Measurements from ENCODE around the gene JUNB.

Gene JUNB

DNA sequence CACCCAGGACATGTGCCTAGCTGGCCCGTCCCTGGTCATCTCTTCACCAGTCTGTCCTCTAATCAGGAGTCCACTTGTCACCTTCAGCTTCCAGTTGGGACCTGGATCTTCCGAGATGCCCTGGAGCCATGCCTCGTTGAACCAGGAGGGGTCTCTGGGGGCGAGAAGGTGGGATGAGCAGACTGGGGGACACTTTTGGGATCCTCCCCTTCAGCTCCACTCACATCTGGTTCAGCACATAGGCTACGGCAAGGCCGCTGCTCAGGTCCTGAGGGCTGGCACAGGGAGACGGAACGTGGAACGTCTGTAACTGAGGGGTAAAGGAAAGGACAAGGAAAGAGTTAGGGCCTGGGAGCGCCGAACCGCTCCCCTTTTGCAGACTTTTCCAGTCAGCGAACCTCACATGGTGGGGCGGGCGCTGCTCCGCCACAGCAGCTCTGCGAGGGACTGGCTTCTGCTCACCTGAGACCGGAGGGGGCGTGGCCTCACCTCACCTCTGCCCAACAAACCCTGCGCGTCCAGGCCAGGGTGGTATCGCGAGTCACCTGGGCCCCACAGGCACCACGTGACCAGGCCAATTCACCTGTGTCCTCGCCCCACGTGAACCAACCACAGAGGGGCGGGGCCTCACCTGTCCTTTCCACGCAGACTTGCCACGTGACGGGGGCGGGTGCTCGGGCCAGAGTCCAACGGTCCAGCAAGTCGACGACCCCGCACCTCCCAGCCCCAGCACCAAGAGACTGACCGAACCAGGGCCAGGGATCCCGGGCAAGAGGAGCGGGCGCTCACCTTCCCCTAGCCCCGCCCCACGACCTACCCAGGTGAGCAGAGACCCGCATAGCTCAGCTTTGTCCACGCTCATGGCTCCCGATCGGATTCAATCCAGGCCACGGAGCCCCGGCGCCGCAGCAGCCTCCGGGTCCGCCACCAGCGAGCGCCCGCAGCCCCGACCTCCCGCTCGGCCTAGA is 16.4 kb upstream of the JUNB start, which contains the start of gene HOOK2:
HOOK2 (minus strand) TSS at position 965 of the 968 bp plus-strand sequence; CDS start at position 862, 103 bp downstream.
- DNase-seq, result no peak

DNA sequence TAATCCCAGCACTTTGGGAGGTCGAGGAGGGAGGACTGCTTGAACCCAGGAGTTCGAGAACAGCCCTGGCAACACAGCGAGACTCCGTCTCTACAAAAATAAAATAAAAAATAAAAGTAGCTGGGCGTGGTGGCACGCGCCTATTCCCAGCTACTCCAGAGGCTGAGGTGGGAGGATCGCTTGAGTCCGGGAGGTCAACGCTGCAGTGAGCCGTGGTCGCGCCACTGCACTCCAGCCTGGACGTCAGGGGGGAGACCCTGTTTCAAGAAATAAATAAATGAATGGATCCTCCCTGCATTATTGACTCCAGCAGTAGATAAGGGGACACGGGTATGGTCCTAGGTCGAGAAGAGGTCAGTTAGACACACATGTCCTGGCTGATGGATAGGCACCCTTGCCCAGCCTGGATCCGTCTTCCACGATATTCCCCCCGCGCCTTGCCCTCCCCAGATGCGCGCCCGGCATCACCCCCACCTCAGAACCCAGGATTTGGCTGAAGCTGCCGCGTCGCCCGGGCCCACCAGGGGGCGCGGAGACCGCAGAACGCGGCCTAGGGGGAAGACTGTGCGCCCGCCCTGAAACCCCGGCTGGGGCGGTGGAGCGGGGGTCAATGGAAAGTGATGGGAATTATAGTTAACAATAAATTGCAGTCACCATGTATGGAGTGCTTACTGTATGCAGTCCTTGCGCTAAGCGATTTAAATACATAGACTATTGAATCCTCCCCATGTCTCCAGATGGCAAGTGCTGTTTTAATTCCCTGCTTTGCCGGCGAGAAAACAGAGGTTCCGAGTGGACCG is 13.9 kb upstream of the JUNB start:
- DNase-seq, result peak; percentile 89

DNA sequence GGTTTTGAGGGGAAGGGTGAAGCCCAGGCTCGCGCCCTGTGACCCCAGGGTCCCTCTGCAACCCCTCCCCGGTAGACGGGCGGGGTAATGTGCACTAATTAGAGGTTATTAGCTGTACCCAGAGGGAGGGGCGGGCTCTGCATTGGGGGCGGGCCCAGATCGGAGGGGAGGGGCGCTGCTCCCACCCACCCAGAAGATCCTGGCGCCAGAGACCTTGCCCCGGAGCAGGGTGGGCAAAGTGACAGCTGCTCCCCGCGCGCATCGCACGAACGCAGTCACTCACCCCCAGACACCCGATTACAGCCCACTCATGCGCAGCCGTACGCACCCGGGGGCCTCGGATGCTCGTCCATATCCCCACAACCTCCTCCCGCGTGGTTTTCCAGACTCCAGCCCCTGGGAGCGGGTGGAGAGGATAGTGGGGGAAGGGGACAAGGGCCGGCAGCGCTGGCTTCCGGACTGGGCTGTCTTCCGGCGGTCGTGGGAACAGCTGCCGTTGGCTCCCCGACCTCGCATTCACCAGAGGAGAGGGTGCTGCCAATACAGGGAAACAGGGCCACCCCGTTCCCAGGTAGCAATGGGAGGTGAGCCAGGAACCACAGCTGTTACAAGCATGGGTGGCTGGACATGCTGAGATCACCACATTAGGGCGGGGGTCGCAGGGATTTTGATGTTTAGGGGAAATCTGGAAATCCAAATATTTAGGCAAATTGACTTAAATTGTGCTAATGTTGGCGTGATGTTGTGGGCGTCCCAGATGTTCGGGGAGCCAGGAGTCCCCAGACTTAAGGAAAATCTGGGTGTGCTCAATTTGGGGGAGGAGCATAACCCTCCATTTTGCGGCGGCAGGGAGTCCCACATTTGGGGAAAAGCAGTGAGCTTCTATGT is 13.0 kb upstream of the JUNB start:
- peak; percentile 75 for DNase-seq

DNA sequence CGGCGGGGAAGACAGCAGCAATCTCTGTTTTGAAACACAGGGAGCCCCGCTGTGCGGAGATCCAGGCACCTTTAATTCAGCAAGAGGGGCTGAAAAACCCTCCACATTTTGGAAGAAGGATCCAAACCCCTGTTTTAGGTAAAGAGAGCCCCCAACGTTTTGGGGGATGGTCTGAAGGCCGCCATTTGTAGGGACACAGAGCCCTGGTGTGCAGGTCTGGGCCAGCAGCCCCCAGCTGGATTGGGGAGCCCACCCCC is 12.5 kb upstream of the JUNB start:
- no peak for DNase-seq

DNA sequence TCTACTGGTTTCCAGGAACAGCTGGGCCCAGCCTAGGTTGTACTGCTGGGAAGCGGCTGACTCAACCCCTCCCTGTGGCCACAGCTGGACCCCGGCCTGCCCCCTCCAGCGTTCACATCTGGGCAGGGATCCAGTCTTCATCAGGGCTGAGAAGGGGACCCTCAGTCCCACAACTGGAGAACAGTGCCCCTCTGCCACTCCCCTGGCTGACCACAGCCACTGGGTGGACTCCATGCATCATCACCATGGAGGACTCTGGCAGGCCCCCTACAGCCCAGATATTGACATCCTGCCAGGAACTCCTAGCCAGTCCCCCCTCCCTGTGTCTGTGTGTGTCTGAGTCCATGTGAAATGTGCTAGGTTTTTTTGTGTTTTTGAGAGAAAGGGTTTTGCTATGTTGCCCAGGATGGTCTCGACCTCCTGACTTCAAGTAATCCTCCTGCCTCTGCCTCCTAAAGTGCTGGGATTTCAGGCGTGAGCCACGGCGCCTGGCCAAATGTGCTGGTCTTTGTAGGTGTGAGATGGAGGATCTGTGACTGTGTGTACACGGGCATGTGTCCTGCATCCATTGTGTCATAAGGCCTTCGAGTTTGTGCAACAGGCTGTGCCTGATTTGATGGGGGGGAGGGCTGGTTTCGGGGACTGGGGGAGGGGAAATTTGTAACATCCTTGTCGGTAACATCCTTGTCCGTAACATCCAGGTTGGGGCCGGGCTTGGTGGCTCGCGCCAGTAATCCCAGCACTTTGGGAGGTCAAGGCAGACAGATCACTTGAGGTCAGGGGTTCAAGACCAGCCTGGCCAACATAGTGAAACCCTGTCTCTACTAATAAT is 11.9 kb upstream of the JUNB start:
- peak; percentile 38 for DNase-seq

DNA sequence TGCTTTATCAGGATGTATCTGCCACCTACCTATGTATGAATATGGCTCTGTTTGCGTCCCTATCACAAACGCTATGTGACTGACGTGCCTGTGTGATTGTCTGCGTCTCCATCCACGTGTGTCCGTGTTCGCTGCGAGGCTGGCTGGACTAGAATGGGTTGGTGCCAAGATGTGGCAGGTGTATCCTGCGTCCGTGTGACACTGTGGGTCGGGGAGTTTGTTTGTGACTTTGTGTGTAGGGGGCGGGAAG is 9.2 kb upstream of the JUNB start:
- no peak for DNase-seq

DNA sequence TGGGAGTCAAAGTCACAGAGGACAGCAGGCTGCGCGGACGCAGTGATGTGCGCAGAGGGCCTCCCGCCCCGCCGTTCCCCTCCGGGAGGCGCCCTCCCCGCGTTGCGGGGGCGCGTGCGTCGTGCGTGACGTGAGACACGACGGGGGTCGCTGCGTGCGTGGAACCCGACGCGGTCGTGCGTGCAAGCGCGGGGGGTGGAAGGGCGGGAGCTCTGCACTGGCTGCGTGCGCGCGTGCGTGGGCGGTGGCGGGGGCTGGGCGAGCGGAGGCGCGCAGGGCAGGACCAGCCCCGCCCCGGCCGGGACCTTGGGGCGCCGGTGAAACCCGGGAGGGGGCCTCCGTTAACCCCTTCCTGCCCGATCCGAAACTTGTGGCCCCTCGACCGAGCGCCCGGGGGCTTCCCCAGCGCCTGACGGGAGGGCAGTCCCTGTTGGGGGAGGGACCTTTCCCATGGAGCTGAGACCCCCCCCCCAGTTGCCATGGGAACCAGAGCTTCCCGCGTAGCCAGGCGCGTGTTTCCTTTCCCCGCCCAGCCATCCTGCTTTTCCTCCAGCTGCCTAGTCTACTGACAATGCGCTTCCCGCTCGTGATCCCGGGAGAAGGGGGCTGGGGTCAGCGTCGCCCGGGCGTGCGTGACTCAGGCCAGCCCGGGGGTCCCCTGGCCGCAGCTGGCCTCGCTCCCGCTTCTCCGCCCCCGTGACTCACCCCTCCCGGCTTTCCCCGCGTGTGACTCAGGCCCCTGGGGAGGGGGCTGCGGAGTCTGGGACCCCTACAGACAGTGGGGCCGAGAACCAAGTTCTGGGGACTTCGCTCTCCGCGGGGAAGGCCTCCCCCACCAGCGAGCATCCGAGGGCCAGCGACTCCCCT is 8.6 kb upstream of the JUNB start:
- DNase-seq, result peak; percentile 97

DNA sequence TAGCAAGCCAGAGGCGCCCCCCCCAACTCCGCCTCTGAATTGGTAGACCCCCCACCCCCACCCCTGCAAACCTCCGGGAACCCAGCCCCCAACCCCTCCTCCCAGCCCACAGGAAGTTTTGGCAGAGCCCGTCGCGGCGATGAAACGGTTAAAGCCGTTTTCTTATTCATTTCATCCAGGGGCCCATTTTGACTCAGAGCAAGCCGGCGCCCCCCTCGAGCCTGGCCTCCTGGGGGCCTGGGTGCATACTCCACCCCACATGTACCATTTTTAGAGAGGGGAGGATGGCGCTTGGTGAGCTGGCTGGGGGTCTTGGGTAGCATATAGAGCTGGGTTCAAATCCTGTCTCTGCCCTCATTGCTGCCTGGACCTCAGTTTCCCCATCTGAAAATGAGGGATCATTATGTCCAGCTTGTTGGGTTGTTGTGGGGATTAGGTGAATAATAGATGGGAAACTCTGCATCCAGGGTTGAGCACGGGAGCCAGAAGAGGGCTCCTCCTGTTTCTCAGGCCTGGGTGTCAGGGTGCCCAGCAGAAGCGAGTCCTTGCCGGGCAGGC is 7.9 kb upstream of the JUNB start:
- DNase-seq, result peak; percentile 94

DNA sequence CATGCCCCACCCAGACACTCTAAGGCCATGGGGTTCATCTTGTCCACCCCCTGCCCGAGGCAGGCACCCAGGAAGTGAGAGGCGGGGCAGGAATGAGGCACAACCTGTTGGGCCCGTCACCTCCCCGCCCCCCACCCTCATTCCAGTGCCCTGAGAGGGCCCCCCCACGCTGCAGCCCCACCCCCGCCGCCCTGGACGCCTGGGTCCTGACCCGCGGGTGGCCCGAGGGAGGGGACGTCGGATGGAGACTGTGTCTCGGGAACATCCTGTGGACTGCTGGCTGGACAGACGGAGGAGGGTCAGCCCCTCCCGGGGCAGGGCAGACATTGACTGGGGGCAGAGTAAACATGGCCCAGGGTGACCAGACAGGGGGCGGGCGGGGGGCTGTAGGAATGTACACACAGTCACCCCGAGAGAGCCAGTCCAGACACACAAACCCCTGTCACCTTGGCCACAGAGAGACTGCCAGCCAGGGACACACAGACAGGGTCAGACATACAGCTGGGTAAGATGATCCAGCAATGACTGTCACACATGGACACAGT is 7.4 kb upstream of the JUNB start:
- peak; percentile 66 for DNase-seq

DNA sequence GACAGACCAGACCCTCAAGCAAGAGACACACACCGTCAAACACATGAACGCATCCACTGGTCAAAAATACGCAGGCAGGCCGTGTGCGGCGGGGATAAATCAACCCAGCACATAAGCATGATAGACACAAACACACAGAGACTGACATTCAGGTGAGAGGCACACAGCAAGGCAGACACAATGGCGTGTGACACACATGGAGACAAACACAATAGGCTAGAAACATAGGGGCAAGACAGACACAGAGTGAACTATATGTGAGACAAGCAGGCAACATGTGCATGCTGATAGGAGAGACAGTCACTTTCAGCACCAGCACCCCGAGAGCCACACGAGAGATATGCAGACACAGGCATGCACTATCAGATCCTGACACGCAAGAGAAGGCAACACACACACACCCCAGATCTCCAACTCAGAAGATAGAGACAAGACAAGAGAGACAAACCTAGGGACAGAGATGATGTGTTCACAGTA is 6.9 kb upstream of the JUNB start:
- peak; percentile 53 for DNase-seq

DNA sequence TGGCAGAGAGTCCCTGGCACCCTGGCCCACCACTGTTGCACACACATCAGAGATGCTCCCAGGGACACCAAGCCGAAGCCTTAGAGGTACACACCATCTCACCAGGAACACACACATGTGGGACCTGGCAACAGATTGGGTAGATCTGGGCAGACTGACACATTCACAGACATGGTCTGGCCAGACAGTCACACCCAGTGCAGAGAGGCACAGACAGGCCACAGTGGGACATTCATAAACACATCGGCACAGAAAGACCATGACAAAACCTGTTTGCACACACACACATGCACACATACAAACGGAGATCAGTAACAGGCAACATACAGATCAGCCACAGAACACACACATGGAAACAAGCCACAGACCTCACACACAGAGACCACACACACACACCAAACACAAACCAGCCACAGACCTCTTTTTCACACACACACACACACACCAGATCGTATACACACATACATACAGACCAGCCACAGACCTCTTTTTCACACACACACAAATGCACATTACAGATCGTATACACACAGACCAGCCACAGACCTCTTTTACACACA is 6.3 kb upstream of the JUNB start:
- DNase-seq, result peak; percentile 55

DNA sequence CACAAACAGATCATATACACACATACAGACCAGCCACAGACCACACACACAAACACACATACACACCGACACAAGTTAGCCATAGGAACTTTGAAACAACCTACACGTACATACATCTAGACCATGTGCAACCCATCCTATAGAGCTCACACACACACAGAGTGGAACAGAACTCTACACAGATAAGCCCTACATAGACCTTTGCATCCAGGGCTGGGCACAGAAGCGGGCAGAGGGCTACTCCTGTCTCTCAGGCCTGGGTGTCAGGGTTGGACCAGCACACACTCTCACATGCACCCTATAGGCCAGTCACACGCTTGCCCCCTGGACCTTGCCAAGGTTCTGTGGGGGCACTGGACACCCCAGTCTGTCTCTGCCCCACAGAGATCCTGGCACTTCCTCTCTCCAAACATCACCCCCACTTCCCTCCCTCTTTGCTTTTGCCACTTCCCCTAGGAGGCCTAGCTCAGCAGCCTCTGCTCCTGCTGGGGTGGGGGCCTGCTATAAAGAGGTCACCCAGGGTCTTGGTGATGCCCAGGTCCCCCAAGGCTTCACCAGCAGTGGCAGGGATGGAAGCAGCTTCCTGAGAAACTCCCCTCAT is 5.8 kb upstream of the JUNB start:
- peak; percentile 33 for DNase-seq

DNA sequence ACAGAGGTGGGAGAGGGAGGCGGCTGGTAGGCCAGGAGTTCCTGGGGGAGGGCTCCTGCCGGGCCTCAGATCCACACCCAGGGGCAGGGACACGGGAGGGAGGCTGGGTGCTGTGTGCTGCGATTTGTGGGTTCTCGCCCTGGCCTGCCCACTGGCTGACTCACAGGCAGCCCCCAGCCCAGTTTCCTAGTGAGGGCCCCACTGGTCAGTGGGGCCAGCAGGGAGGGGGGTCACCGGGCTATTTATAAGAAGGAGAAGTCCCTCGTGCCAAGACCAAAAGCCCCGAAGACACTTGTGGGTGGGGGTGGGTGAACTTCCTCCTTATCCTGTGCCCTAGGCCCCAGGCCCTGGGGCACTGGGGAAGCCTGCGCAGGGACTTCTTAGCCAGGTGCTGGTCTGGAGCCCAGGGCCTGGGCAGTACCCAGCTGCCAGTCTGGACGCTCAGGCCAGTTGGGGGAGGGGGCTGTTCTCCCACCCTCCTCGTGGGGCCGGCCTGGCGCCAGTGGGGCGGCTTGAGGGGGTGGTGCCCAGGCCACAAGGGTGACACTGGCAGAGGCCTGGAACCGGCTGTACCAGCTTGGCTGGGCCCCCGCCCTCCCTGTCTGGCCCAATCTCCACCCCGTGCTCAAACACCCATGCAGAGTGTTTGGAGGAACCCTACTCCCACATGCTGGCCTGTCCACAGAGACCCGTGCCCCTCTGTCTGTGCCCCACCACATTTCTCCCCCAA is 5.0 kb upstream of the JUNB start:
- peak; percentile 38 for DNase-seq

DNA sequence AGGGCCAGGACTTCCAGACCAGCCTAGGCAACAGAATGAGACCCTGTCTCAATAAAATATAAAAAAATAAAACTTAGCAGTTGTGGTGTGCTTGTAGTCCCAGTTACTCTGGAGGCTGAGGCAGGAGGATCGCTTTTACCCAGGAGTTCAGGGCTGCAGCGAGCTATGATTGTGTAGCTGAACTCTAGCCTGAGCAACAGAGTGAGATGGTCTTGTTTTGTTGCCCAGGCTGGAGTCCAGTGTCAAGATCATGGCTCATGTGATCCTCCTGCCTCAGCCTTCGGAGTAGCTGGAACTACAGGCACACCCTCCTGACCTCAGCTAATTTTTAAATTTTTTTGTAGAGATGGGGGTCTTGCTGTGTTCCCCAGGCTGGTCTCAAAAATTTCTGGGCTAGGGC is 4.3 kb upstream of the JUNB start:
- no peak for DNase-seq

DNA sequence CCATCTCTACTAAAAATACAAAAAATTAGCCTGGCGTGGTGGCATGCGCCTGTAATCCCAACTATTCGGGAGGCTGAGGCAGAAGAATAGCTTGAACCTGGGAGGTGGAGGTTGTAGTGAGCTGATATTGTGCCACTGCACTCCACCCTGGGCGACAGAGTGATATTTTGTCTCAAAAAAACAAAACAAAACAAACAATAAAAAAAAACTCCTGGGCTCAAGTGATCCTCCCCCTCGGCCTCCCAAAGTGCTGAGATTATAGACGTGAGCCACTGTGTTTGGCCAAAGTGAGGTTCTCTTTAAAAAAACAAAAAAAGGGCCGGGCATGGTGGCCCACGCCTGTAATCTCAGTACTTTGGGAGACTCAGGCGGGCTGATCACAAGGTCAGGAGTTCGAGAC is 3.8 kb upstream of the JUNB start:
- DNase-seq, result no peak

DNA sequence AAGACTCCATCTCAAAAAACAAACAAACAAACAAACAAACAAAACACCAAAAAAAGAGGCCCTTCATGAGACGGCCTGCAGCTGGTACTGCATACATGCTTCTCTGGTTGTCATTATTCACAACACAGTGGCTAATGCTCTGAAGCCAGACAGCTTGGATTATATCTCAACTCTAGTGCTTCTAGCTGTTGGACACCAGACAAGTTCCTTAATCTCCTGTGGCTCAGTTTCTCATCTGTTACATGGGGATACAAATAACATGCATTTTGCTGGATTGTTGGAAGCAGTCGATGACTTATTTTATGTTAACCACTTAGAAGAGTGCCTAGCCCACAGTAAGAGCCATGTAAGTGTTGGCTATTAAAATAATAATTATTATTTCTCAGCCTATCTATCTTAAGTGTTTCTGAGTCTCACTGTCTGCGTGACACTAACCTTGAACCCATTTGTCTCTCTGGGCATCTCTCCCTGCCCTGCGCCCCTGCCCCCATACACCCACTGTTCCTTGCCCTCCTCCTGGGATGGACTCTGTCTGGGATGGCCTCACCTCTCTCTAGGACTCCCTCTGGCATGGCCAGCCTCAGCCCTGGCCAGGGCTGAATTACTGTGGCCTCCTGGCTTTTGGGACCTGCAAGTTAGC is 3.1 kb upstream of the JUNB start:
- no peak for DNase-seq

DNA sequence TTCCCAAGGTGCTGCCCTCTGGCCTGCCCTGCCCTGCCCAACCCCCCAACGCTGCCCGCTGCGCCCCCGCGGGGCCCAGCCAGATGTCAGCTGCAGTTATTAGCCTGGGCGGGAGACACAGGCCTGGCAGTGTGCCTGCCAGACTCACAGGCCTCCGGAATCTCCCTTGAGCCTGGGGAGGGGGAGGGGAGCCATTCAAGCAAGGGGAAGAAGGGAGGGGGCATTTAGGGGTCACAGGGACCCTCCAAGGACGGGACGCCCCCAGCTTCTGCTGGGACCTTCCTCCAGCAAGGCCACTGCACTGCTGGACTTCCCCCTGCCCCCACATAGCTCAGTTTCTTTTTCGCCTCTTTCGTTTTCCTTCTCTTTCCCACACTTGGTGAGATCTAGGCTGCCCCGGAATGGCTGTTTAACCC is 2.6 kb upstream of the JUNB start:
- peak; percentile 68 for DNase-seq

DNA sequence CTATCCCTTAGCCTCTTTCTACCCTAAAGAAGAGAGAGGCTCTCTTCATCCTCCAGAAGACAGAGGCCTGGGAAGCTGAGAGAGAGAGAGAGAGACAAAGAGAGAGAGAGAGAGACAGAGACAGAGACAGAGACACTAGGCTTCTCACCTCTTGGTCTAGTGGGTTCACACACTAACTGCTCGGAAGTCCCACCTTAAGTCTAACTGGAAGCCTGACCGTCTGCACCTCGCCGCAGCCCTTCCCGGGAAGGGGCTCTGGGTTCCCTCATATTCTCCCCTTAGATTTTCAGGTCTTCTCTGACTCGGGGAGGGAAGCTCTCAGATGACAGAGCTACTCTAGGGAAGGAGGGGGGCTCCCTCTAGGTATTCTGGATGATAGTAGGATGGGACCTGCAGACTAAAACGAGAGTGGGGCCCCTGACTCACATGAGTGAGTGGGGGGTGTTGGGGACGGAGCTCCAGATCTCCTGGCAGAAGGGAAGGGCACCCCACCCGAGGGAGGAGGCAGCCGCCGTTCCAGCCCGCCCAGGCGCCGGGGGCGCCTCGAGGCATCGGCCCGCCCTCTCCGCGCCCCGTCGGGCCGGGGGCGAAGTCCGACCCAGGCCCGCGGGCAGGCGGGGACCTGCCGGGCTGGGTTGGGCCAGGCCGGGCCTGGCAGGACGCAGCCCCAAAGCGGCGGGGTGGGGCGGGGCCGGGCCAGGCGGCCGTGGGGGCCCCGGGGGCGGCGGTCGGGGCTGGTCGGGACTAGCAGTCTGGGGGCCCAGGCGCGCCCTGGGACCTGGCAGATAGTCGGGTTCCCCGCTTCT is 2.0 kb upstream of the JUNB start:
- DNase-seq, result peak; percentile 38
